NCI-H82 (cell line): ENCODE data around the gene DNAH14.
"Not testable (repeated sequence)": the region's sequence is repeated elsewhere in the genome, so short reads cannot be mapped to it uniquely, and the experiment has no call there.

Experiments
- DNase-seq: peaks from one replicate; lab custom pipeline; 2025; lab: John Stamatoyannopoulos, UW

Gene DNAH14

GRCh38 chr1:225257081-225257480 is 327.6 kb downstream of the DNAH14 start:
- DNase-seq, result no peak

DNA sequence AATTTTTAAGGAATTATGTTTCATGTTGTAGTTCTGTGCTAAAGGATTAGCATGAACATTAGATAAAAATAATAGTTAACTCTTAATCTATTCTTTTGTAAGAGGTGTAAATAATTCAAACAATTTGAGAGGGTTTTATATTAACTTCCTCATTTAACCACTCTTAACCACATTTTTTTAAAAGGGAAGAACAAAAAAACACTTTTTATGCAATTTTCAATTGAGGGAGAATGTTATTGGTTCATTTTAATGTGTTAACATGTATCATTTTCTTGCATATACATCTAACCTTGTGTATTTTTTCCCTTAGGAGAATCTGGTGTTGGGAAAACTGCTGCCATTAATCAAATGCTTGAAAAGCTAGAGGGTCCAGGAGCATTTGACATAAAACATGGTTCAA is 329.3 kb downstream of the DNAH14 start:
- DNase-seq, result no peak

DNA sequence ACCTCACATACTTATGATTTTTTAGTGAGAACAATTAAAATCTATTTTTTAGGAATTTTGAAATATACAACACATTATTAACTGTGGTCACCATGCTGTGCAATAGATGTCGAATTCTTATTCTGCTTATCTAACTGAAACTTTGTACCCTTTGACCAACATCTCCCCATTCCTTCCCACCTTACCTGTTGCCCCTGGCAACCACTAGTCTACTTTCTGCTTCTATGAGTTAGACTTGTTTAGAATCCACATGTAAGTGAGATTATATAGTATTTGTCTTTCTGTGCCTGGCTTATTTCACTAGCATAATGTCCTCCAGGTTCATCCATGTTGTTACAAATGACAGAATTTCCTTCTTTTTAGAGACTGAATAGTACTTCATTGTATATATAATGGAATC is 330.1 kb downstream of the DNAH14 start:
- DNase-seq, result no peak

- DNase-seq, result no peak
Measured at GRCh38 chr1:225260319-225260718, 330.8 kb downstream of the DNAH14 start.

- DNase-seq, result no peak
Measured at GRCh38 chr1:225277445-225277844, 348.0 kb downstream of the DNAH14 start.

DNA sequence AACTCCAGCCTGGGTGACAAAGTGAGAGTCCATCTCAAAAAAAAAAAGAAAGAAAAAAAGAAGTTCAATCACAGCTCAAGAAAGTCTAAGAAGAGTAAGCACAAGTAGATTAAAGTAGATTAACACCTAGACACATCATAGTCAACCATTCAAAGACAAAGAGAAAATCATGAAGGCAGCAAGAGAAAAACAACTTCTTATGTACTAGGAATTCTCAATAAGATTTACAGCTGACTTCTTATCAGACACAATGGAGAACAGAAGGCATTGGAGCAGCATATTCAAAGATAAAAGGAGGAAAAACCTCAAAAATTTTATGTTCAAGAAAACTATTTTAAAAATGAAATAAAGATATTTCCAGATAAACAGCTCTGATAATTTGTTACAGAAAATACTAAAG is 351.1 kb downstream of the DNAH14 start:
- DNase-seq, result no peak

DNA sequence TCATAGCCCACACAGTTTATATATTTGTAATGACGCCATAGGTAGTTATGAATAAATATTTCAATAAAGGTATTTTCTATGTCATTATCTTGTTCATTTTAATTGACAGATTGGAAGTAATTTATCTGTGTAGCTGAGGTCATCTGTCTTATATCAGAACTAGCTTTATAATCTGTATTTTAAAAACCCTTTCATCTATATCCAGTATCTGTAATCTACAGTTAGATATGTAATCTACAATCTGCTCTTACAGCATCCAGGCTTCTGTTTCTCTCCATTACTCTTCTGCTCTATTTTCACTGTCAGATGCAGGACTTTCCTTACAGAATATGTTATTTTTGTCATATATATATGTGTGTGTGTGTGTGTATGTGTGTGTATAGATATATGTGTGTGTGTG is 360.8 kb downstream of the DNAH14 start:
- no peak for DNase-seq

DNA sequence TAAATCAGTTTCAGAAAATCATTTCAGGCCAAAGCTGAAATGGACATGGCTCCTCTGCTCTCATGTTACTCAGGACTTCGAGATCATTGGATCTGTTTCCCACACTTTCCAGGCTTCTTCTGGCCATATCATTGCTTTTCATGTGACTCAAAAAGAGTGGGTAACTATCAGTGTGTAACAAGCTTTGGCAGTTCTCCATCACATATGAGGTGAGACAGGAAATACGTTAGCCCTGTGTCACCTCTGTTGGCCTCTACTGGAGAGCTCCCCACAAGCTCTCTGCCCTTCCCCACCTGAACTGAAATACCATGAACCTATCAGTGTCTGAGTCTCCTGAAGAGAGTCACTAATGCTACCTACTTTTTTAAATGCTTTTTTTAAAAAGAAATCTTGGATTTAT is 370.1 kb downstream of the DNAH14 start:
- DNase-seq, result no peak

- DNase-seq, result no peak
Measured at GRCh38 chr1:225300381-225300780, 370.9 kb downstream of the DNAH14 start.

DNA sequence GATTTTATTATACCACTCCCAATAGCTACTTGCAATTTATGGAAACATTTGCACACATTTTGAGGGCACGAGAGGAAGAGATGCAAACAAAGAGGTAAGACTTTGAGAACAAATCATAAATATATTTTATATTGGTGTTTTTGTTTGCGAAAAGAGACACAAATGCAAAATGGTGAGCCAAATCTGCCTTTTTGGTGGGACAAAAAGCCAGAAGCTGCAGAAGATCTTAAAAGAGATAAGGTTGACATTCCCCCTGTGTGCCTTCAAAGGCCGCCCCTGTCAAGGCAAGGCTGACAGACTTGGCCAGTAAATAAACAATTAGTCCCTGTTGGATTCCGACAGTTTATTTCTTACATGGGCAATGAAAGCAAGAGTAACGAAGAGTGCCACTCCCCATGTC is 375.5 kb downstream of the DNAH14 start:
- DNase-seq, result no peak

GRCh38 chr1:225310544-225310943 is 381.1 kb downstream of the DNAH14 start:
- not testable (repeated sequence) for DNase-seq

GRCh38 chr1:225318706-225319575 is 389.5 kb downstream of the DNAH14 start:
- peak; percentile 78 for DNase-seq

- no peak for DNase-seq
Measured at GRCh38 chr1:225319871-225320270, 390.4 kb downstream of the DNAH14 start.

GRCh38 chr1:225321784-225322183 is 392.3 kb downstream of the DNAH14 start:
- no peak for DNase-seq

- peak; percentile 38 for DNase-seq
Measured at GRCh38 chr1:225329041-225329440, 399.6 kb downstream of the DNAH14 start.

GRCh38 chr1:225329996-225330395 is 400.5 kb downstream of the DNAH14 start:
- not testable (repeated sequence) for DNase-seq

GRCh38 chr1:225332686-225333085 is 403.2 kb downstream of the DNAH14 start:
- no peak for DNase-seq

DNA sequence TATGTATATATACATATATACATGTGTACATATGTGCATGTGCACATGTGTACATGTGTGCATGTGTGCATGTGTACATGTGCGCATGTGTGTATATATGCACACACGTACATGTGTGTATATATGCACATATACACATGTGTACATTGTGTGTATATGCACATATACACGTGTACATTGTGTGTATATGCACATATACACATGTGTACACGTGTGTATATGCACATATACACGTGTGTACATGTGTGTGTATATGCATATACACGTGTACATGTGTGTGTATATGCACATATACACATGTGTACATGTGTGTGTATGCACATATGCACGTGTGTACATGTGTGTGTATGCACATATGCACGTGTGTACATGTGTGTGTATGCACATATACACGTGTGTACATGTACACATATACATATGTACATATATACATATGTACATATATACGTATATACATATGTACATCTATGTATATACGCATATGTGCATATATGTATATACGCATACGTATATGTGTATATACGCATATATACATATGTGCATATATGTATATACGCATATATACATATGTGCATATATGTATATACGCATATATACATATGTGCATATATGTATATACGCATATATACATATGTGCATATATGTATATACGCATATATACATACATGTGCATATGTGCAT is 405.8 kb downstream of the DNAH14 start:
- not testable (repeated sequence) for DNase-seq

- no peak for DNase-seq
Measured at GRCh38 chr1:225338545-225338944, 409.1 kb downstream of the DNAH14 start.

- DNase-seq, result no peak
Measured at GRCh38 chr1:225341642-225342041, 412.2 kb downstream of the DNAH14 start.

DNA sequence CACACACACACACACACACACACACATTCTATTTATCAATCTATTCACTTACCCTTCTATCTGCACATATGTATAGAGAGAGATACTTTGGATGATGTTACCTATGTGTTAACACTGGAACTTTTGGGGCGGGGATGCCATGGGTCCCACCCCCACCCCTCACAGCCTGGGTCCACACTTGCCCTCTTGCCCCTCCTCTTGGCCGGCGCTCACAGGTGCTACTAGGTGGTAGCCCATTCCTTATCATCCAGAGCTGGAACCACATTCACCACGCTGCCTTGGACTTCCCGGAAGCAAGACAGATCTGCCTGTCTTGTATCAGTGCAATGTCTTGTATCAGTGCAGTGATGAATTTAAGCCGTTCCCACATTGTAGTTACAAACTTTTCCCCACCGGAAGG is 413.2 kb downstream of the DNAH14 start:
- DNase-seq, result no peak

DNA sequence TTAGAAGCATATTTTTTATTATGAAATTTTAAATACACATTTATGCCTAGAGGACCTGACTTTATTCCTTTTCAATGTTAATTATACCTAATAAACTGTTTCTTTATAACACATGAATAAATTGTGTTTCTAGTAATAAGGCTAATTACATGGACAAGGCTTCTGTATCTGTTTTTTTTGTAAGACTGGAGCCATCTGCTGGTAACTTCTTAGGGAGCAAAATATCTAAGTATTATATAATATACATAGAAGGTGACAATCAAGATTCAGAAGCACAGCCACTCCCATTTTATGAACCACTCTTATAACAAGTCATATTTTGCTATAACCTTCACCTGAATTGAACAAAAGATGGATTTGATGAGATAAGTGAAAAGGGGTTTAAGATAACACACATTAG is 414.1 kb downstream of the DNAH14 start:
- DNase-seq, result peak; percentile 33

DNA sequence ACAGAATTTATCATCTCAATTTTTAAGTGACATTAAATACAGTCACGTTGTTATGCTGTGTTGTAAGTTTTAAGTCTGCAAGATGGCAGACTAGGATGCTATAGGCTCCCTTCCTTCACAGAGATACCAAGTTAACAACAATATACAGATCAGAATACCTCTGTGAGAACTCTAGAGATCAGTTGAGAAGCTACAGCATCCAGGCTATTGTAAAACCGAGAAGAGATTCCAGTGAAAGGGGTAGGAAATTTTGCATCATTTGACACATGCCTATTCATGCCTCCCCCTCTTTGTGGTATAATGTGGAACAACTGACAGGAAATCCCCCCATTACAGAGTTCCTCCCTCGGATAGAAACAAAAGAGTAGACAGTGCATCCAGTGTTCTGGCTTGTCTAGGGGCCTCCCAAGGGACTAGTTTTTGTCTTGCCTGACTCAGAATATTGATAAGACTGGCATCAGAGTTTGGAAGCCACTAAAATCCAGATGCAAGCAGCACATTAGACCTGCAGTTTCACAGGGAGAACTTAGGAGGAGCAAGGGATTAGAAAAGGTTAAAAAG is 417.7 kb downstream of the DNAH14 start:
- DNase-seq, result no peak
